Measurements from ENCODE around the gene NSFL1C.
A peak's percentile ranks its signal among the peaks of the same experiment; 100 is the strongest.

Gene NSFL1C
- 37.0 to 43.4 (median 38.4) reads per million in 3 donors for total RNA-seq

- peaks cover 14% of the 10 kb centered on the region for H3K36me3 ChIP-seq (ENCODE audit: control insufficient read depth, insufficient read depth, low read length)
- peak within 1 kb of the TSS; percentile 87 for H3K27ac ChIP-seq (ENCODE audit: insufficient read depth, low read length, poor library complexity, severe bottlenecking)
- no peaks in the 10 kb centered on the region for H3K9me3 ChIP-seq (ENCODE audit: control insufficient read depth, low read length)
- no peaks in the 10 kb centered on the region for H3K27me3 ChIP-seq (replicated peaks; ENCODE audit: control insufficient read depth, insufficient read depth, low read length, poor library complexity, severe bottlenecking)
- peaks cover 22% of the 10 kb centered on the region for H3K4me1 ChIP-seq (ENCODE audit: control insufficient read depth, insufficient read depth, low read length, poor library complexity, severe bottlenecking)
- peak within 1 kb of the TSS; percentile 95 for H3K4me3 ChIP-seq (ENCODE audit: insufficient read depth, low read depth, low read length, poor library complexity, severe bottlenecking)
- peak; percentile 94 to 95 (median 94) for DNase-seq
Measured at GRCh38 chr20:1466211-1467081, at the start of gene NSFL1C. Gene NSFL1C (minus strand): TSS chr20:1466849. CDS start chr20:1466824, 25 bp downstream.

GRCh38 chr20:1513801-1514200, 47.2 kb upstream of the NSFL1C start:
- Histone ChIP-seq H3K4me1 (ENCODE audit: control insufficient read depth, insufficient read depth, low read length, poor library complexity, severe bottlenecking) (no peaks in the 10 kb centered on the region), H3K27me3 (replicated peaks; ENCODE audit: control insufficient read depth, insufficient read depth, low read length, poor library complexity, severe bottlenecking) (no peaks in the 10 kb centered on the region), H3K36me3 (ENCODE audit: control insufficient read depth, insufficient read depth, low read length) (no peaks in the 10 kb centered on the region), H3K4me3 (ENCODE audit: insufficient read depth, low read depth, low read length, poor library complexity, severe bottlenecking) (no peak overlapping the region), H3K27ac (ENCODE audit: insufficient read depth, low read length, poor library complexity, severe bottlenecking) (no peak overlapping the region), H3K9me3 (ENCODE audit: control insufficient read depth, low read length) (no peaks in the 10 kb centered on the region)
- DNase-seq, result no peak

- no peaks in the 10 kb centered on the region for H3K27me3 ChIP-seq (replicated peaks; ENCODE audit: control insufficient read depth, insufficient read depth, low read length, poor library complexity, severe bottlenecking)
- no peaks in the 10 kb centered on the region for H3K4me1 ChIP-seq (ENCODE audit: control insufficient read depth, insufficient read depth, low read length, poor library complexity, severe bottlenecking)
- no peak overlapping the region for H3K27ac ChIP-seq (ENCODE audit: insufficient read depth, low read length, poor library complexity, severe bottlenecking)
- DNase-seq, result no peak
- no peaks in the 10 kb centered on the region for H3K9me3 ChIP-seq (ENCODE audit: control insufficient read depth, low read length)
- H3K36me3 ChIP-seq (ENCODE audit: control insufficient read depth, insufficient read depth, low read length), result no peaks in the 10 kb centered on the region
- no peak overlapping the region for H3K4me3 ChIP-seq (ENCODE audit: insufficient read depth, low read depth, low read length, poor library complexity, severe bottlenecking)
Measured at GRCh38 chr20:1509237-1509636, 42.6 kb upstream of the NSFL1C start.

GRCh38 chr20:1508574-1508973, 41.9 kb upstream of the NSFL1C start:
- H3K36me3 ChIP-seq (ENCODE audit: control insufficient read depth, insufficient read depth, low read length), result no peaks in the 10 kb centered on the region
- no peaks in the 10 kb centered on the region for H3K27me3 ChIP-seq (replicated peaks; ENCODE audit: control insufficient read depth, insufficient read depth, low read length, poor library complexity, severe bottlenecking)
- no peak for DNase-seq
- H3K4me3 ChIP-seq (ENCODE audit: insufficient read depth, low read depth, low read length, poor library complexity, severe bottlenecking), result no peak overlapping the region
- H3K27ac ChIP-seq (ENCODE audit: insufficient read depth, low read length, poor library complexity, severe bottlenecking), result no peak overlapping the region
- no peaks in the 10 kb centered on the region for H3K9me3 ChIP-seq (ENCODE audit: control insufficient read depth, low read length)
- no peaks in the 10 kb centered on the region for H3K4me1 ChIP-seq (ENCODE audit: control insufficient read depth, insufficient read depth, low read length, poor library complexity, severe bottlenecking)

GRCh38 chr20:1507276-1507675, 40.6 kb upstream of the NSFL1C start:
- Histone ChIP-seq H3K27ac (ENCODE audit: insufficient read depth, low read length, poor library complexity, severe bottlenecking) (no peak overlapping the region), H3K36me3 (ENCODE audit: control insufficient read depth, insufficient read depth, low read length) (no peaks in the 10 kb centered on the region), H3K9me3 (ENCODE audit: control insufficient read depth, low read length) (no peaks in the 10 kb centered on the region), H3K4me1 (ENCODE audit: control insufficient read depth, insufficient read depth, low read length, poor library complexity, severe bottlenecking) (no peaks in the 10 kb centered on the region), H3K27me3 (replicated peaks; ENCODE audit: control insufficient read depth, insufficient read depth, low read length, poor library complexity, severe bottlenecking) (no peaks in the 10 kb centered on the region), H3K4me3 (ENCODE audit: insufficient read depth, low read depth, low read length, poor library complexity, severe bottlenecking) (no peak overlapping the region)
- DNase-seq, result no peak

- no peaks in the 10 kb centered on the region for H3K27me3 ChIP-seq (replicated peaks; ENCODE audit: control insufficient read depth, insufficient read depth, low read length, poor library complexity, severe bottlenecking)
- no peaks in the 10 kb centered on the region for H3K36me3 ChIP-seq (ENCODE audit: control insufficient read depth, insufficient read depth, low read length)
- no peak overlapping the region for H3K4me3 ChIP-seq (ENCODE audit: insufficient read depth, low read depth, low read length, poor library complexity, severe bottlenecking)
- H3K27ac ChIP-seq (ENCODE audit: insufficient read depth, low read length, poor library complexity, severe bottlenecking), result no peak overlapping the region
- H3K9me3 ChIP-seq (ENCODE audit: control insufficient read depth, low read length), result no peaks in the 10 kb centered on the region
- no peak for DNase-seq
- H3K4me1 ChIP-seq (ENCODE audit: control insufficient read depth, insufficient read depth, low read length, poor library complexity, severe bottlenecking), result no peaks in the 10 kb centered on the region
Measured at GRCh38 chr20:1505871-1506270, 39.2 kb upstream of the NSFL1C start.

GRCh38 chr20:1505361-1505760, 38.7 kb upstream of the NSFL1C start:
- Histone ChIP-seq H3K4me1 (ENCODE audit: control insufficient read depth, insufficient read depth, low read length, poor library complexity, severe bottlenecking) (no peaks in the 10 kb centered on the region), H3K4me3 (ENCODE audit: insufficient read depth, low read depth, low read length, poor library complexity, severe bottlenecking) (no peak overlapping the region), H3K36me3 (ENCODE audit: control insufficient read depth, insufficient read depth, low read length) (no peaks in the 10 kb centered on the region), H3K27me3 (replicated peaks; ENCODE audit: control insufficient read depth, insufficient read depth, low read length, poor library complexity, severe bottlenecking) (no peaks in the 10 kb centered on the region), H3K9me3 (ENCODE audit: control insufficient read depth, low read length) (no peaks in the 10 kb centered on the region), H3K27ac (ENCODE audit: insufficient read depth, low read length, poor library complexity, severe bottlenecking) (no peak overlapping the region)
- DNase-seq, result no peak

- Histone ChIP-seq H3K4me3 (ENCODE audit: insufficient read depth, low read depth, low read length, poor library complexity, severe bottlenecking) (no peak overlapping the region), H3K9me3 (ENCODE audit: control insufficient read depth, low read length) (no peaks in the 10 kb centered on the region), H3K4me1 (ENCODE audit: control insufficient read depth, insufficient read depth, low read length, poor library complexity, severe bottlenecking) (no peaks in the 10 kb centered on the region), H3K27me3 (replicated peaks; ENCODE audit: control insufficient read depth, insufficient read depth, low read length, poor library complexity, severe bottlenecking) (no peaks in the 10 kb centered on the region), H3K27ac (ENCODE audit: insufficient read depth, low read length, poor library complexity, severe bottlenecking) (no peak overlapping the region), H3K36me3 (ENCODE audit: control insufficient read depth, insufficient read depth, low read length) (no peaks in the 10 kb centered on the region)
- DNase-seq, result peak; percentile 41 to 65 (median 60)
Measured at GRCh38 chr20:1503564-1504227, 37.0 kb upstream of the NSFL1C start.

- H3K4me3 ChIP-seq (ENCODE audit: insufficient read depth, low read depth, low read length, poor library complexity, severe bottlenecking), result no peak overlapping the region
- H3K4me1 ChIP-seq (ENCODE audit: control insufficient read depth, insufficient read depth, low read length, poor library complexity, severe bottlenecking), result no peaks in the 10 kb centered on the region
- H3K9me3 ChIP-seq (ENCODE audit: control insufficient read depth, low read length), result no peaks in the 10 kb centered on the region
- no peak overlapping the region for H3K27ac ChIP-seq (ENCODE audit: insufficient read depth, low read length, poor library complexity, severe bottlenecking)
- no peaks in the 10 kb centered on the region for H3K36me3 ChIP-seq (ENCODE audit: control insufficient read depth, insufficient read depth, low read length)
- no peak for DNase-seq
- H3K27me3 ChIP-seq (replicated peaks; ENCODE audit: control insufficient read depth, insufficient read depth, low read length, poor library complexity, severe bottlenecking), result no peaks in the 10 kb centered on the region
Measured at GRCh38 chr20:1500496-1500895, 33.8 kb upstream of the NSFL1C start.

Data from effector memory CD4-positive, alpha-beta T cell (primary cell).